A549 (cell line): ENCODE measurements around the gene USP15. TPM values are rescaled to one million over a fixed set of nuclear protein-coding genes. Genes with fewer than 3 reads are reported as not detected.

Experiments
- ATAC-seq, 2 experiments: fragments of 200-7000 bp in 1 of 2; fragments of >200 bp in 1 of 2; cut with Nextera tagmentation in 1 of 2; cut with Tn5 transposase in 1 of 2; 3 replicates each; pipeline versions ENCODE4 v1.8.0 to v1.9.1; 2018 to 2020; ENCODE audit warnings: mild to moderate bottlenecking in 1 of 2, moderate library complexity in 1 of 2
- CTCF ChIA-PET: fragments of 300-600 bp; sonication (Branson Sonifier 250); formaldehyde crosslinking; extraction: SDS; loops from one replicate; lab custom pipeline; 2021; ENCODE audit warnings: antibody characterized with exemption, inconsistent platforms; lab: Yijun Ruan, JAX
- POLR2A ChIA-PET: fragments of 350-600 bp; formaldehyde crosslinking; extraction: SDS; loops from one replicate; lab custom pipeline; 2021; ENCODE audit warnings: antibody characterized with exemption, inconsistent platforms; lab: Yijun Ruan, JAX
- DNase-seq, 2 experiments: peaks; one replicate each; pipeline versions ENCODE4 v3.0.0 to v3.0.0-alpha.2; 2011 to 2016; ENCODE audit warnings: low read depth in 1 of 2, low spot score in 1 of 2
- FAIRE-seq: peaks from 2 replicates; lab custom pipeline; 2011; peaks lifted over from hg19 to GRCh38; lab: Jason Lieb, UNC
- H3K27ac ChIP-seq, 2 experiments: fragments of >200 bp; sonication (Bioruptor Twin); formaldehyde crosslinking; 3 replicates each; pipeline ENCODE4 v1.5.1; 2016 to 2017
- H3K4me1 ChIP-seq: fragments of >200 bp; sonication (Bioruptor Twin); formaldehyde crosslinking; 3 replicates; pipeline ENCODE4 v1.6.1; 2016
- H3K4me2 ChIP-seq: fragments of >200 bp; sonication (Bioruptor Twin); formaldehyde crosslinking; 3 replicates; pipeline ENCODE4 v1.6.1; 2016
- H3K4me3 ChIP-seq: fragments of >200 bp; sonication (Bioruptor Twin); formaldehyde crosslinking; 3 replicates; pipeline ENCODE4 v1.5.1; 2016
- H3K9me3 ChIP-seq: fragments of >200 bp; sonication (Bioruptor Twin); formaldehyde crosslinking; 3 replicates; pipeline ENCODE4 v1.6.1; 2016
- ATOH8 ChIP-seq: fragments of 250-450 bp; sonication (Bioruptor Pico); IDR thresholded peaks from 2 replicates; pipeline ENCODE4 v1.5.0; 2020; ENCODE audit warnings: low read depth, mild to moderate bottlenecking, moderate library complexity
- BHLHE40 ChIP-seq: IDR thresholded peaks from 2 replicates; pipeline ENCODE4 v1.6.1; 2012; ENCODE audit warnings: low read depth, low read length, inconsistent platforms
- CEBPB ChIP-seq, 2 experiments: fragments of >200 bp in 1 of 2; sonication (Bioruptor Twin) in 1 of 2; formaldehyde crosslinking in 1 of 2; IDR thresholded peaks; 2 replicates each; pipeline ENCODE4 v1.6.1; 2012 to 2016
- CHD4 ChIP-seq: fragments of 200-600 bp; sonication (generic); IDR thresholded peaks from 2 replicates; pipeline ENCODE4 v1.6.1; 2016; ENCODE audit warnings: antibody characterized with exemption, mild to moderate bottlenecking, borderline replicate concordance
- CTCF ChIP-seq: fragments of >200 bp; sonication (Bioruptor Twin); formaldehyde crosslinking; IDR thresholded peaks from 3 replicates; pipeline ENCODE4 v1.5.1; 2016
- HES2 ChIP-seq: fragments of >200 bp; sonication (Bioruptor Twin); formaldehyde crosslinking; IDR thresholded peaks from 2 replicates; pipeline ENCODE4 v1.6.1; 2016
- HOXA7 ChIP-seq: fragments of 250-450 bp; sonication (Bioruptor Pico); IDR thresholded peaks from 2 replicates; pipeline ENCODE4 v1.5.0; 2020; ENCODE audit warnings: mild to moderate bottlenecking, moderate library complexity
- JUN ChIP-seq, 2 experiments: fragments of >200 bp; sonication (Bioruptor Twin); formaldehyde crosslinking; IDR thresholded peaks; 2 replicates in 1 of 2; 3 replicates in 1 of 2; pipeline ENCODE4 v1.6.1; 2016 to 2017
- KDM1A ChIP-seq: fragments of 200-600 bp; sonication (generic); IDR thresholded peaks from 2 replicates; pipeline ENCODE4 v1.6.1; 2016; ENCODE audit warnings: low read depth, mild to moderate bottlenecking
- MAFK ChIP-seq: fragments of 450-650 bp; IDR thresholded peaks from 2 replicates; pipeline ENCODE4 v1.6.1; 2014; ENCODE audit not compliant: partially characterized antibody
- NPAS2 ChIP-seq: fragments of 250-450 bp; sonication (Bioruptor Pico); IDR thresholded peaks from 2 replicates; pipeline ENCODE4 v1.8.0; 2022; ENCODE audit warnings: mild to moderate bottlenecking, moderate library complexity, borderline replicate concordance
- POLR2A ChIP-seq: IDR thresholded peaks from 2 replicates; pipeline ENCODE4 v1.6.1; 2012; ENCODE audit warnings: mild to moderate bottlenecking, low read length
- RAD21 ChIP-seq, 2 experiments: fragments of >200 bp in 1 of 2; sonication (Bioruptor Twin) in 1 of 2; formaldehyde crosslinking in 1 of 2; IDR thresholded peaks in 1 of 2; conservative IDR thresholded peaks in 1 of 2; 2 replicates in 1 of 2; 3 replicates in 1 of 2; pipeline ENCODE4 v1.6.1; 2012 to 2018; ENCODE audit warnings: inconsistent platforms in 1 of 2
- RARB ChIP-seq: fragments of 250-450 bp; sonication (Bioruptor Pico); IDR thresholded peaks from 2 replicates; pipeline ENCODE4 v1.8.0; 2021; ENCODE audit warnings: mild to moderate bottlenecking, moderate library complexity
- RCOR1 ChIP-seq: fragments of 150-350 bp; IDR thresholded peaks from 2 replicates; pipeline ENCODE4 v1.6.1; 2014; ENCODE audit warnings: antibody characterized with exemption, low read length, low read depth
- SMC3 ChIP-seq: fragments of >200 bp; sonication (Bioruptor Twin); formaldehyde crosslinking; IDR thresholded peaks from 3 replicates; pipeline ENCODE4 v1.6.1; 2018; ENCODE audit warnings: inconsistent platforms
- SREBF2 ChIP-seq: fragments of 450-650 bp; IDR thresholded peaks from 2 replicates; pipeline ENCODE4 v1.6.1; 2014; ENCODE audit warnings: mild to moderate bottlenecking, moderate library complexity
- TFCP2L1 ChIP-seq: fragments of 250-450 bp; sonication (Bioruptor Pico); IDR thresholded peaks from 2 replicates; pipeline ENCODE4 v1.5.0; 2021; ENCODE audit warnings: mild to moderate bottlenecking
- WGBS: methylation state at CpG from one replicate; pipeline ENCODE4 v1.1.6; 2017; ENCODE audit errors: missing lambda C conversion rate; 5-methylcytosine and 5-hydroxymethylcytosine counted together
- polyA plus RNA-seq, 4 experiments: library from polyadenylated mRNA; depleted of rRNA in 3 of 4; stranded (reverse); fragments of >200 nt; fragmentation: RNase III in 1 of 4; extraction: RNeasy Plus Mini Kit Qiagen cat#74134 plus additional on column Dnase treatment in 1 of 4; gene quantifications; 2 replicates in 3 of 4; 3 replicates in 1 of 4; pipeline ENCODE4 v1.2.3, GENCODE V29; 2011 to 2017
- TF ChIP-seq, protein P1 (sequence below): IDR thresholded peaks from 2 replicates; pipeline ENCODE4 v1.6.1; 2012; ENCODE audit warnings: low read depth, borderline replicate concordance

The USP15 gene
- polyA plus RNA-seq, 2 of the 4 experiments (the other 2 are of a cell fraction) = 30.4 to 67.6 TPM

DNA sequence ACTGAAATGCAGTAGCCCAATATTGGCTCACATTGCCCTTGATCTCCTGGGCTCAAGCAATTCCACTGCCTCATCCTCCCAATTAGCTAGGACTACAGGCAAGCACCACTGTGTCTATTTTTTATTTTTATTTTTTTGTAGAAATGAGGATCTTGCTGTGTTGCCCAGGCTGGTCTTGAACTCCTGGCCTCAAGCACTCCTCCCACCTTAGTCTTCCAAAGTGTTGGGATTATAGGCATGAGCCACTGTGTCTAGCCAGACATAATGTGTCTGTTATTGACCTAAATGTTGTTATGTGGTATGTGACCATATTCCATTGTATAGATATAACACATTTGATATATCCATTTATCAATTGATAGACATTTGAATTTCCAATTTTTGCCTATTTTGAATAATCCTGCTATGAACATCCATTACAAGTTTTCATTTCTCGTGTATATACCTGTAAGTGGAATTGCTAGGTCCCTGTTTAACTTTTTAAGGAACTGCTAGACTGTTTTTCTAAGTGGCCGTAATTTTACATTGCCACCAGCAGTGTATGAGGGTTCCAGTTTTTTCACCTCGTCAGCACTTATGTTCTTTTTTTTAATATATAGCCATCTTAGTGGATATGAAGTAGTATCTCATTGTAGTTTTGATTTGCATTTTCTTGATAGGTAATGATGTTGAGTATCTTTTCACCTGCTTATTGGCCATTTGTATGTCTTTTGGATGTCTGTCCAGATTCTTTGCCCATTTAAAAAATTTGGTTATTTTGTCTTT, 9.4 kb downstream of the USP15 start:
- WGBS = 91% methylated on average over 3 of the region's 3 CpGs
- Histone ChIP-seq H3K4me2 (peak overlapping the region; percentile 15; the same call in 1 of the 3 replicates), H3K4me3 (no peak overlapping the region), H3K27ac (no peak overlapping the region), H3K9me3 (no peaks in the 10 kb centered on the region), H3K4me1 (peaks cover 26% of the 10 kb centered on the region; the same call in 2 of the 3 replicates)
- no peak for FAIRE-seq
- ChIA-PET POLR2A (no interaction called here), CTCF (no interaction called here)
- no peak for TF ChIP-seq BHLHE40
- TF ChIP-seq ATOH8 (CRISPR knock-in tag) = no peak
- TF ChIP-seq MAFK = peak; percentile 93
- no peak for ATAC-seq
- DNase-seq = no peak

GRCh38 chr12:62270384-62270783, 10.2 kb downstream of the USP15 start:
- WGBS = 60% methylated on average over 1 of the region's 1 CpG
- ATAC-seq (no peak), DNase-seq (no peak)
- Histone ChIP-seq H3K4me1 (peaks cover 26% of the 10 kb centered on the region; the same call in 2 of the 3 replicates), H3K27ac (no peak overlapping the region), H3K9me3 (no peaks in the 10 kb centered on the region), H3K4me3 (no peak overlapping the region)
- ChIA-PET POLR2A (no interaction called here), CTCF (no interaction called here)
- TF ChIP-seq SMC3 (no peak), NPAS2 (CRISPR knock-in tag) (no peak), RARB (CRISPR knock-in tag) (no peak), CHD4 (no peak)
- TF ChIP-seq, all 56 proteins: peak for 0
- no peak overlapping the region for H3K4me2 ChIP-seq
- no peak for FAIRE-seq

- H3K4me3 ChIP-seq = no peak overlapping the region
- DNase-seq (no peak), FAIRE-seq (no peak), ATAC-seq (no peak)
- ChIA-PET POLR2A (no interaction called here), CTCF (no interaction called here)
- 67% methylated on average over 4 of the region's 4 CpGs for WGBS
- no peak for TF ChIP-seq JUN (IDR thresholded peaks at IDR 0.05)
- TF ChIP-seq CTCF = no peak
- TF ChIP-seq HES2 = no peak
- TF ChIP-seq, all 56 proteins: peak for 0
- Histone ChIP-seq H3K4me2 (no peak overlapping the region), H3K4me1 (peaks cover 26% of the 10 kb centered on the region; the same call in 2 of the 3 replicates), H3K9me3 (no peaks in the 10 kb centered on the region), H3K27ac (no peak overlapping the region)
Observed at GRCh38 chr12:62270872-62271271, 10.7 kb downstream of the USP15 start.

- no peak for FAIRE-seq
- H3K9me3 ChIP-seq = no peaks in the 10 kb centered on the region
- no peak overlapping the region for H3K4me3 ChIP-seq
- ATAC-seq = no peak
- no peak overlapping the region for H3K27ac ChIP-seq
- DNase-seq = no peak
- 82% methylated on average over 3 of the region's 3 CpGs for WGBS
- H3K4me2 ChIP-seq = no peak overlapping the region
- H3K4me1 ChIP-seq = peaks cover 26% of the 10 kb centered on the region; the same call in 2 of the 3 replicates
- TF ChIP-seq TFCP2L1 (CRISPR knock-in tag) = no peak
- TF ChIP-seq KDM1A = no peak
- no peak for TF ChIP-seq CEBPB (IDR thresholded peaks at IDR 0.05)
- no peak for TF ChIP-seq SREBF2
- TF ChIP-seq POLR2A = no peak
- TF ChIP-seq, protein P1, sequence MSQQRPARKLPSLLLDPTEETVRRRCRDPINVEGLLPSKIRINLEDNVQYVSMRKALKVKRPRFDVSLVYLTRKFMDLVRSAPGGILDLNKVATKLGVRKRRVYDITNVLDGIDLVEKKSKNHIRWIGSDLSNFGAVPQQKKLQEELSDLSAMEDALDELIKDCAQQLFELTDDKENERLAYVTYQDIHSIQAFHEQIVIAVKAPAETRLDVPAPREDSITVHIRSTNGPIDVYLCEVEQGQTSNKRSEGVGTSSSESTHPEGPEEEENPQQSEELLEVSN = no peak
- TF ChIP-seq NPAS2 (CRISPR knock-in tag) = no peak
- TF ChIP-seq RCOR1 = no peak
- no peak for TF ChIP-seq RAD21 (conservative IDR thresholded peaks at IDR 0.05 in 1 of 2, IDR thresholded peaks at IDR 0.05 in 1 of 2)
- TF ChIP-seq HOXA7 (CRISPR knock-in tag) = no peak
- ChIA-PET CTCF (no interaction called here), POLR2A (no interaction called here)
Observed at GRCh38 chr12:62272936-62273552, 12.8 kb downstream of the USP15 start.
